EL (cell line): ENCODE measurements around the gene PLD3.
"Not testable (repeated sequence)": the region's sequence is repeated elsewhere in the genome, so short reads cannot be mapped to it uniquely, and the experiment has no call there.

Source experiments
- DNase-seq: peaks from one replicate; pipeline ENCODE4 v3.0.0-alpha.2; 2016

PLD3 gene

DNA sequence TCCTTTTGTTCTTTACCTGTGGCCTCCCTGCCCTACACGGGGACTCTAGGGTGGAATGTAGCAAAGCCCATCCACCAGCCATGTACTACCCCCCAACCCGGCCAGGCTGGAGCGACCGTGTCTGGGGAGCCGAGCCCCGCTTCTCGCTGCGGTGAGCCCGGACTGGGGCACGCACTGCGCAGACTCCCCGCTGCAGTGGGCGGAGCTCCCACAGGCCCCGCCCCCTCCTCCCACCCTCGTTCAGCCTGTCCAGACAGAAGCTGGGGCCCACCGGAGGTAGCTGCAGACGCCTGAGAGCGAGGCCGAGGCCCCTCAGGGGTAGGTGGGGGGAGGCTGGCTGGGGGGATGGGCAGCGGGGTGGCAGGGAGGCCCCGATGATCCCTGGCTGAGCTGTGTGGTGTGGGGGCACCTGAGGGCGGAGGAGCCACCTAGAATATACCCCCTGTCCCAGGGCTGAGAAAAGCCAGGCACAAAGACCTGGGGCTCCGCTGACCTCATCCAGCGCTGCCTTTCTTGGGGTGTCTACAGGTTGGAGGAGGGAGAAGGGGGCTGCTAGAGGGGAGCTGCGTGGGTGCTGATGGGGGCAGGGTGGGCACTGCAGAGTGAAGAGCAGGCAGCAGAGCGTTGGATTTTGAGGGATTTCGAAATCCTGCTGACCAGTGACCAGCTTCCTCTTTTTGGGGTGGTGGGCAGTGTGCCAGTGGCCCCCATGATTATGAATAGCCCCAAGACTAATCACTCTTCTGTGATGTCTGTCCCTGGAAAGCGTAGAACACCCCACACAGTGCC lies 17.3 kb downstream of the PLD3 start:
- peak; percentile 79 for DNase-seq

DNA sequence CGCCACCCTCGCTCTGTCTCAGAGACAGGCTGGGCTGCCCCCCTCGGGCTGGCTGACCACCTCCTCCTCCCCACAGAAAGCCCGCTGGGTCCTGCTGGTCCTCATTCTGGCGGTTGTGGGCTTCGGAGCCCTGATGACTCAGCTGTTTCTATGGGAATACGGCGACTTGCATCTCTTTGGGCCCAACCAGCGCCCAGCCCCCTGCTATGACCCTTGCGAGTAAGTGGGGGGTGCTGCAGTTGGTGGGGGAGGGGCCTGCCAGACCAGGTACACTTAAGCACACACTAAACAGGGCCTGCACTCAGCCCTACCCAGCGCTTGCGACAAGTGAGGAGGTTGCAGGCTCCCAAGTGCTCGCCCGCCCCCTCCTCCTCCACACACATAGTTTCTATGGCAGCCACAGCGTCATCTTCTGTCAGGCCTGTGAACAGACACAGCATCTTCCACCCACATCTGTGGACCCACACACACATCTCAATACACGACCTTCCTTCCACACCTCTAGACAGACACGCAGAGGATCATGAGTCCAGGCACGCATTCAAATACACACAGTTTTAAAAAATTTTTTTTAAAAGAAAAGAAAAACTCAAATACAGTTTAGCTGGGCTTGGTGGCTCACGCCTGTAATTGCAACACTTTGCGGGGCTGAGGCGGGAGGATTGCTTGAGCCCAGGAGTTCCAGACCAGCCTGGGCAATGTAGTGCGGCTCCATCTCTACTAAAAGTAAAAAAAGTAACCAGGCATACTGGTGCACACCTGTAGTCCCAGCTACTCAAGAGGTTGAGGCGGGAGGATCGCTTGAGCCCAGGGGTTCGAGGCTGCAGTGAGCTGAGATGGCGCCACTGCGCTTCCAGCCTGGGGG lies 18.4 kb downstream of the PLD3 start:
- no peak for DNase-seq

DNA sequence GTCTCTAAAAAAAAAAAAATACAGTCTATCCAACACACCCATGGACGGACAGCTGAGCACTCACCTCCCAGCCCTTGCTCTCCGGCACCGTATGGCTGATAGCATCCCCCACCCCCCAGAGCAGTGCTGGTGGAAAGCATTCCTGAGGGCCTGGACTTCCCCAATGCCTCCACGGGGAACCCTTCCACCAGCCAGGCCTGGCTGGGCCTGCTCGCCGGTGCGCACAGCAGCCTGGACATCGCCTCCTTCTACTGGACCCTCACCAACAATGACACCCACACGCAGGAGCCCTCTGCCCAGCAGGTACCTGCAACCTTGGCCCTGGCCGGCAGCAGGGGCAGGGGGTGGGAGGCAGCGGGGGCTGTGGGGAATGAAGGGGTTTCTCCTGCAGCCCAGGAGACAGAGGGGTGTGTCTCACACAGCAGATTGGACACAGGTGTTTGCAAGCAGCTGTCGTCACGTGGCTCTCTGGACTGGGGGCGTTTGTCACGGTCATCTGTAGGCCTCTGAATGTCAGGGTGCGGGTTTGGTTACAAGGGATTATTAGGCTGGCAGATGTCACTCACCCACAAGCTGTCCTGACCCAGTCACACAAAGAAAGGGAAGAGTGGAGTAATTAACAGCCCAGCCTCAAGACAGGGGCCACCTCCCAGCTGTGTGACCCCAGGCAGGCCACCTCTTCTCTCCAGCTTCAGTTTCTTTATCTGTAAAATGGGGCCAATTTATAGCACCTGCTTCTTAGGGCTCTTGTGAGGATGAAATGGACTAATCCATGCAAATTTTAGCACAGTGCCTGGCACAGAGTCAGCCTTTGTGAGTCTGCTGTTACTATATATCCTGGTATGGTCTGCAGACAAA lies 19.3 kb downstream of the PLD3 start:
- DNase-seq = no peak

GRCh38 chr19:40369797-40370196 lies 21.3 kb downstream of the PLD3 start:
- DNase-seq = no peak

GRCh38 chr19:40370253-40370652 lies 21.8 kb downstream of the PLD3 start:
- DNase-seq = not testable (repeated sequence)

GRCh38 chr19:40370997-40371801 lies 22.7 kb downstream of the PLD3 start:
- DNase-seq = no peak

DNA sequence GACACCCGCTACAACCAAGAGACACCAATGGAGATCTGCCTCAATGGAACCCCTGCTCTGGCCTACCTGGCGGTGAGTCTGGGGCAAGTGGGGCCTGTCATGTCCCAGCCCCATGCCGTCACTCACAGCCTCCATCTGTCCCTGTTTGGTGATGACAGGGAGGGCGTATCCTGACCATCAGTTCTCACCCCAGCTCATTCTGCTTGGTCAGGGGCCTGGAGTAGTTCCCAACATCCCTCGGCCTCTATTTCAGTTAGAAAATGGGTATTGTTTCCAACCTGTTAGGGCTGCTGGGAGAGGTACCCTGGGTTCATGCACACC lies 23.3 kb downstream of the PLD3 start:
- DNase-seq = no peak

GRCh38 chr19:40374084-40374483 lies 25.6 kb downstream of the PLD3 start:
- no peak for DNase-seq

GRCh38 chr19:40376286-40376862 lies 27.9 kb downstream of the PLD3 start:
- no peak for DNase-seq

GRCh38 chr19:40377876-40378385 lies 29.4 kb downstream of the PLD3 start:
- DNase-seq = no peak

- DNase-seq = no peak
Observed at GRCh38 chr19:40378509-40378908, 30.0 kb downstream of the PLD3 start.

DNA sequence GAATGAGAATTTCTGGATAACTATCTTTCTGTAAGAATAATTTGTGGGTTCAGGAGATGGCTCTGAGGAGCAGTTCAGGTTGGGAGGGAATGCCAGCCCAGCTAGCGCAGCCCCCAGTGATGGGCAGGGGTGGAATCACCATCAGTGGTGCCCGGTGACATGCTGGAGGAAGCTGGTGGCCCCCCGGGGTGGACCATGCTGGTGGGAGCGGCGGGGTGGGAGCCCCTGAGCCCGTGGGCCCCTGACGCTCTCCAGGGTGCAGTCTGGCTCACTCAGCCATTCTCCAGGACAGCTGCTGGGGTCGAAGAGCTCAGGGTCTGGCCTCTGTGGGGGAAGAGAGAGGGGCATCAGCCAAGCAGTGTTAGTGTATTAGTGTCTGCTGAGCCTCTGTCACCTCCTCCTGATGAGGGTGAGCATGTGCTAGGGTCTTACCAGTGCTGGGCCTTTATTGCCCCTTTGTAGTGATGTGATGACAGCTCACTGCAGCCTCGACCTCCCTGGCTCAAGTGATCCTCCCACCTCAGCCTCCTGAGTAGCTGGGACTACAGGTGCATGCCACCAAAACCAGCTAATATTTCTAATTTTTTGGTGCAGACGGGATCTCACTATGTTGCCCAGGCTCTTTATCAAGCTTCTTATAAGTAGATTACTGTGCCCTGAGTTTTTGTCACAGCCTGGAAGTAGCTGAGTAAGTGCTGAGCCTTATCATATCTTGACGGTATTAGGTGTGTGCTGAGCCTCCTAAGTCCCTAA lies 31.1 kb downstream of the PLD3 start:
- no peak for DNase-seq

DNA sequence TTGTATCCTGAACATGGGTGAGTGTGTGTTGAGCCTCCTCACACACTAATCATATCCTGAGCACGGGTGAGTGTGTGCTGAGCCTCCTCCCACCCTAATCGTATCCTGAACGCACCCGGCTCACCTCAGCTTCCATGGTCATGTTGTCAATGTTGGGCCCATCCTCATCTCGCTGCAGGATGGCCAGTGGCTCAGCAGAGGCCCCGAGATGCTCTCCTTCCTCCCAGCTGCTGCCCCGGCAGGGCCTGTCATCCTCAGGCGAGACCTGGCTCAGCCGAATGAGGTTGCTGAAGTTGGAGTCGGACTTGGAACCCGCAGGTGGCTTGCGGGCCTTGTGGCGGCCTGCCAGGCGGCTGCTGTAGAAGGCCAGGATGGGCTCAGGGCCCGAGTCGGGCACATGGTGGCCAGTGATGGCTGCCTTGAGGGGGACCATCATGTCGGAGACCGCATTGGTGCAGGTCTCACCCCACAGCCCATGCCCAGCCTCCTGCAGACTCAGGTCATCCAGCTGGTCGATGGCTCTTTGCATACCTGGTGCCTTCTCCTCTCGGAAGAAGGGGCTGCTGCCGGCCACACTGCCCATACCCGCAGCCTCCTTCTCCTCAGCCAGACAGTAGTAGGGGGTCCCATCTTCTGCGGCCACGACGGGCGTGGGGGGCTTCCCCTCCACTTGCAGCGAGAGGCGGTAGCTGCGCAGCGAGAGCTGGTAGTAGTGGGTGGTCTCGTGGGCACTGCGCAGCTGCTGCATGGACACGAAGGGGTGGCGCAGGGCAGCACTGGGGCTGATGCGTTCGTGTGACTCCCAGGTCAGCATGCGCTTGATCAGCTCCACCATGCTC lies 31.9 kb downstream of the PLD3 start:
- no peak for DNase-seq

DNA sequence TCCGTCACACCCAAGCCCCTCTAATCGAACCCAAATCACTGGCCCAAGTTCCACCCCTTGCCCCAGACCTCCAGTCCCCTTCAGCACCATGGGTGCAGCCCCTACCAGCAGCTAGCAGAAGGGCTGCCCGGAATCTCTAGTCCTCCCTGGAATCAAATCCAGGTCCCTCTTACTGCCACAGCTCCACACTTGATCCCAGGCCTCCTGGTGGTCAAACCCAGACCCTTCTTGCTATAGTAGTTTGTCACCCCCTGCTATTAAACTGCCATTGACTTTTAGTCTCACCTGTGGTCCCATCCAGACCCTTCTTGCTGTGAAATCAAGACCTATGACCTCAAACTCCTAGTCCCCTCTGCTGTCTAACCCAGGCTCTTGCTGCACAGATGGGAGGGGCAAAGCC lies 32.8 kb downstream of the PLD3 start:
- no peak for DNase-seq

GRCh38 chr19:40383668-40384248 lies 35.3 kb downstream of the PLD3 start:
- DNase-seq = no peak

- no peak for DNase-seq
Observed at GRCh38 chr19:40387155-40387554, 38.7 kb downstream of the PLD3 start.

- no peak for DNase-seq
Observed at GRCh38 chr19:40388481-40388880, 40.0 kb downstream of the PLD3 start.

DNA sequence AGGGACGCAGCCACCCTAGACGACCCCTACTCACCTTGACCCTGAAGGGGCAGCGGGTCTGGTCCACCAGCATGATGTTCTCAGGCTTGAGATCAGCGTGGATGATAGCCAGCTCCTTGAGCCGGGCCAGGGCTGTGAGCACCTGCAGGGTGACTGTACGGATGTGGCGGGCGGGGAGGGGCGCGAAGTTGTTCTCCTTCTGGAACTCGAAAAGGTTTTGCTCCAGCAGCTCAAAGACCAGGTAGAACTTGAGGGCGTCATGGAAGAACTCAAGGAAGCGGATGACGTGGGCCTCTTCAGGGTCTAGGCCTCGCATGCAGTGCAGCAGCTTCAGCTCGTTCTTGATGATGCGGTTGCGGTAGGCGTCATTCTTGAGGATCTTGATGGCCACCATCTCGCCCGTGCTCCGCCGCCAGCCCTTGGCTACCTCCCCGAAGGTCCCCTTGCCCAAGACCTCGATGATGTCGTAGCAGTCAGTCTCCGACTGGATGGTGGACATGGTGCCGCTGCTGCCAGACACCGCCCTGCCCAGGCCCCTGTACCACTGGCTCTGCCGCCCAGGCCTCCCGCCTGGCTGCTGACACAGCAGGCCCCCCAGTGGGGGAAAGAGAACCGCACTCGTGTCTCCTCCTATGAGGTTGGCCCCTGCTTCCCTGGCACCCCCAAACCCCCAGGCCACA lies 41.0 kb downstream of the PLD3 start:
- DNase-seq = no peak

DNA sequence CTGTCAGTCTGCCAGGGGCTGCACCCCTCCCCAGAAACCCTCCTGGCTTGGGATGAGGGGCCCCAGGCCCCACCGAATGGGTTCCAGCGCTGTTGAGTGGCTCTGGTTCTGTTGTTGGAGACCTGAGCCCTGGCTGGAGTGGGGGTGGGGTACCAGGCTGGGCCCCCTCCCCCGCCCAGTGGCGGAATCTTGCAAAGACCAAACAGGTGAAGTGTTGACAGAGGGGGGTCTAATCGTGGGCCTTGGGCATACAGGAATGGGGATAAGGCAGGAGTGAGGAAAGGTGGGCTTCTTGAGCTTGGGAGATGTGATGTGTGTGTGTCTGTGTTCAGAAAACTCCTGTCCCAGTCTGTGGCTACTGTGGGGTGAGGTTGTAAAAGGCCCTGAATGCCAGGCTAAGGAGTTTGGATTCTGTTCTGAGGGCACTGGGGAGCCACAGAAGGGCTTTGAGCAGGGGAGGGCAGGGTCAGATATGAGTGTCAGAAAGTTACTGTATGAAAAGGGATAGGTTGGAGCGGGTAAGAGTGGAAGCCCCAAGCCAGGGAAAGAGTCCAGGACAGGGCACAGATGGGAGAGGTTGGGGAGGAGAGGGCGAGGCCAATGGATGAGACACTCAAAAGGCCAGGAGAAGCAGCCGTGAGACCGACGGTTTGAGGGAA lies 41.7 kb downstream of the PLD3 start, which contains the start of gene HIPK4:
Gene HIPK4 (minus strand): TSS at position 98 of the 659 bp plus-strand sequence. CDS start 279 bp downstream, outside the sequence.
- no peak for DNase-seq
